Fibroblast of skin of scalp (primary cell): ENCODE results near the gene ABLIM2.

ENCODE experiments used
- DNase-seq: peaks from one replicate; pipeline ENCODE4 v3.0.0-alpha.2; 2013

Gene ABLIM2

GRCh38 chr4:8118035-8118434 lies 40.6 kb downstream of the ABLIM2 start:
- no peak for DNase-seq

GRCh38 chr4:8117278-8117682 lies 41.3 kb downstream of the ABLIM2 start:
- DNase-seq: peak; percentile 12

- no peak for DNase-seq
These were observed 42.7 kb downstream of the ABLIM2 start for GRCh38 chr4:8115916-8116315.

GRCh38 chr4:8115203-8115520 lies 43.5 kb downstream of the ABLIM2 start:
- DNase-seq: no peak

GRCh38 chr4:8114456-8115202 lies 44.0 kb downstream of the ABLIM2 start:
- no peak for DNase-seq

- DNase-seq: no peak
These were observed 44.8 kb downstream of the ABLIM2 start for GRCh38 chr4:8113611-8114377.

GRCh38 chr4:8112672-8113071 lies 45.9 kb downstream of the ABLIM2 start:
- DNase-seq: no peak

- no peak for DNase-seq
These were observed 46.5 kb downstream of the ABLIM2 start for GRCh38 chr4:8112036-8112576.

GRCh38 chr4:8110071-8110986 lies 48.3 kb downstream of the ABLIM2 start:
- DNase-seq: no peak

GRCh38 chr4:8109406-8110065 lies 49.1 kb downstream of the ABLIM2 start:
- DNase-seq: no peak

- no peak for DNase-seq
These were observed 49.6 kb downstream of the ABLIM2 start for GRCh38 chr4:8108991-8109390.

- DNase-seq: no peak
These were observed 50.4 kb downstream of the ABLIM2 start for GRCh38 chr4:8108261-8108660.

- DNase-seq: no peak
These were observed 51.4 kb downstream of the ABLIM2 start for GRCh38 chr4:8107146-8107657.

- DNase-seq: no peak
These were observed 52.1 kb downstream of the ABLIM2 start for GRCh38 chr4:8106451-8107025.

GRCh38 chr4:8105306-8106100 lies 53.1 kb downstream of the ABLIM2 start:
- no peak for DNase-seq

- no peak for DNase-seq
These were observed 53.9 kb downstream of the ABLIM2 start for GRCh38 chr4:8104491-8105305.

- no peak for DNase-seq
These were observed 54.9 kb downstream of the ABLIM2 start for GRCh38 chr4:8103421-8104390.

GRCh38 chr4:8102831-8103230 lies 55.8 kb downstream of the ABLIM2 start:
- DNase-seq: no peak

GRCh38 chr4:8102076-8102355 lies 56.6 kb downstream of the ABLIM2 start:
- no peak for DNase-seq
